T-helper 9 cell (primary cell): Measurements from ENCODE around the gene ZRANB1.

Source experiments
- DNase-seq: peaks from one replicate; pipeline ENCODE4 v3.0.0-alpha.2; 2020

ZRANB1 gene

DNA sequence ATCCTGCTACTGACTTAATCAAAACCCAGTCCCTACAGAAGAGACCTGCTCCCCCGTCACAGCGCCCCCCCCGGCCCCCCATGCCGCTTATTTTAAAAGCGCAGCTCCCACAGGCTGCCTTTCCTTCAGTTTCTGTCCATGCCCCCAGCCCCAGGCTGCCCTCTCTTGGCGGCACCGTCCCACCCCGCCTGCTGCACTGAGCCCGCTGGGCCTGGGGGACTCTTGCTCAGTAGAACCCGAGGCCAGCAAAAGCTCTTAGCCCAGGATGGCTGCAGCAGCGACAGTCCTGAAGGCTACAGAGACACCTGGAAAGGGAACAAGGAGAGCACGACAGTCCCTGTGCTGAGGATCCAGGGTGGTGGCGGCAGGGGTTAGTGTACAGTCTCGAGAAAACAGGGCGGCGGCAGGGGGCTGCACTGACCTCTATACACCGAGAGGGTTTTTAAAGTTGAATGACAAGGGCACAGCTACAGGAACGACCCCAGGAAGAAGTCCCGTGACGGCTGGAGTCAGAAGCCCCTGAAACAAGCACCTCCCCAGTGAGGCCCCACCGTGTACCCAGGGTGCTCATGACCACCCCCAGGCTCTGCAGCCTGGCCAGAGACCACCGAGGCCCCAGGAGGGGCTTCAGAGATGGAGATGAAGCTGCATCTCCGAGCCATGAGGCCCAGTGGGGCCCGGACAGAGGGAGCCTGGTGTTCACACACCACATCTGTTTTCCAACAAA, 54.4 kb downstream of the ZRANB1 start:
- DNase-seq = no peak

GRCh38 chr10:124996854-124997215, 54.9 kb downstream of the ZRANB1 start:
- no peak for DNase-seq

GRCh38 chr10:124997306-124997705, 55.4 kb downstream of the ZRANB1 start:
- no peak for DNase-seq

- no peak for DNase-seq
These were observed 56.1 kb downstream of the ZRANB1 start for GRCh38 chr10:124997771-124998623.

GRCh38 chr10:124998624-124999291, 56.8 kb downstream of the ZRANB1 start:
- DNase-seq = no peak

GRCh38 chr10:124999433-125000365, 57.8 kb downstream of the ZRANB1 start:
- no peak for DNase-seq

- no peak for DNase-seq
These were observed 58.7 kb downstream of the ZRANB1 start for GRCh38 chr10:125000366-125001312.

- no peak for DNase-seq
These were observed 59.6 kb downstream of the ZRANB1 start for GRCh38 chr10:125001313-125002046.

DNA sequence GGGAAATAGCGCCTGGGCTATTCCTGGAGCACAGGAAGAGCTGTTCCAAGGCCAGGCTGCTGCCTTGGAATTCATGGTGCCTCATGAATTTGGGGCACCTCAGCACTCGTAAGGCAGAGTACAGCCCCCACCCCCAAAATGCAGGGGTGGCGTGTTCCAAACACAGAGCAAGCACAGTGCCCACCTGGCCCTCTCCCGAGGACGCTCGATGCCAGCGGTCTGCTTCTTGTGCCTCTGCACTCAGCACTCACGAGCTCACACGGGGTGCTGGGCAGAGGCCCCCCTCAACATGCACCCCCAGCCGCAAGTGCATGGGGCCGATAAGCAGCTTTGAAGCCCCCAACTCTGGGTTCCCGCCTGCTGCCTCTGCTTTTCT, 60.1 kb downstream of the ZRANB1 start:
- no peak for DNase-seq

DNA sequence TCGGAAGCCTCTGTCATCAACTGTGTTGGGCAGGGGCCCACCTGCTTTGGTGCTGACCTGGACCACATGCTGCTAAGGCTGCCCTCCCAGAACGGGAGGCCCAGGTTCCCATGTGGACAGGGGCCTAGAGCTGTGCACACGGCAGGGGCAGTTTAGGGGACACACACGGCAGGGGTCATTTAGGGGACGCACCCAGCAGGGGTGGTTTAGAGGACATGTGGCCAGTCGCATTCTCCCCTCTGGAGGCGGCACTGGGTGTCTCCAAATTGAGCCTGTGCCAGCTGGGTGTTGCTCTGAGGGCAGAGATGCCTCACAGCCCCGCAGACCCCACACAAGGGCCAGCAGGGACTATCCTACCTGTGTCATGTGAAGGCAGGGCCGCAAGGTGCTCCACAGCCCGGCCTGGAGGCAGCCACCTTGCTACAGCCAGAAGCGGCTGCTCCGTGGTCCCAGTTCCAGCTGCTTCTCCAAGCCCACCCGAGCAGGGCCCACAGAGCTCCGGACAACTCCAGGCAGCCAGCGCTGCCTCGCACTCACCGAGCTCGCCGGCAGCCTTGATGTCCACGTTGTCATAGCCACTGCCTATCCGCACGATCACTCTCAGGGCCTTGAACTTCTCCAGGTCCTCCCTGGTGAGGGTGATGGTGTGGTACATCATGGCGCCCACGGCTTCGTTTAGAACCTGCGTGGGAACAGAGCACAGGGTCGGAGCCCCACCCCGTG, 60.7 kb downstream of the ZRANB1 start:
- DNase-seq = no peak

GRCh38 chr10:125003146-125003900, 61.4 kb downstream of the ZRANB1 start:
- no peak for DNase-seq

- no peak for DNase-seq
These were observed 62.1 kb downstream of the ZRANB1 start for GRCh38 chr10:125003901-125004467.

DNA sequence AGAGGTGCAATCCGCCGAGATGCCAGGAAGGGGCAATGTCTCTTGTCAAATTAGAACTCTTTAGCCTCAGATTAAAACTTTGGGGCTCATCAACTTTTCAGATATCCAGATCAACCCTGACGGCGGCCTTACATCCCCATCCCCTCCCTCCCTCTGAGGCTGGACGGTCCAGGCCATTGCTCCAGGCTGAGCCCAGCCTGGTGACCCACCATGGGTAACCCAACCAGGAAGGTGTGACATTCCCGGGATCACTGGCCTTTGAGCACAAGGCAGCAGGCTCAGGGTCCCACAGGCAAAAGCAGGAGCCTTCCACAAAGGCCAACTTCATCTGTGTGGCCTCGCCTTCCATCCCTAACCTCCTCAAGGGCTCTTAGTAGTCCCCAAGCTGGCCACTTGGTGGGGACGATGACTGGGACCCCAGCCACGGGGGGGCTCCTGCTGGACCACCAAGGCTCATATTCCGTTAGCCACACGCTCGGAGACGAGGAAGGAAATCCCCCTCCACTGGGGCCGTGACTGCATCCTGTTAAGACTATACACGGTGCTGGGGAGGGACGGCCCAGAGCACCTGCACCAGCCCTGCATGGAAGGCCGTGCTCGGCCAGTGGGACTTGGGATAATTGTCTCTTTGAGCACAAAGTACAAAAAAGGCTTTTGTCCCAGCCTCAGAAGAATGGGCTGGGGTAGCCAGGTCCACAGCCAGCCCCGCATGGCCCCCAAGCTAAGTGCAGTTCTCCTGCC, 62.8 kb downstream of the ZRANB1 start:
- DNase-seq = no peak

- DNase-seq = no peak
These were observed 63.6 kb downstream of the ZRANB1 start for GRCh38 chr10:125005312-125006187.

GRCh38 chr10:125006188-125006680, 64.3 kb downstream of the ZRANB1 start:
- DNase-seq = no peak

GRCh38 chr10:125006921-125007426, 65.1 kb downstream of the ZRANB1 start:
- no peak for DNase-seq

DNA sequence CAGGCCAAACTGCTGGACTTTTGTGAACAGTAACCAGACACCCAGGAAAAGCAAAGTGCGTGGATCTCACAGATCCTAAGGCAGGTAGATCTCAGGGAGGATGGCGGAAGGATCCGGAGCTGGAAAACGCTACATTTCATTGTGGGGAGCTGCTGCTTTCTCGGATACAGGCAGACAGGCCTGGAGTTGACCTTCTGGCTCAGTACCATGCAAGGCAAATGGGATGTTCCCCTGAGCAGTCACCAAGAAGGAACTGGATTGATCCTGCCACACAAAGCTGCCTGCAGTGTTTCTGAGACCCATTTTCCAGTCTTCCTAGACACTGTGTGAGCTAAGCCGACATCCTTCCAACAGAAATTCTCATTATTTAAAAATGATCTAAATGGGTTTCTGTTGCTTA, 65.5 kb downstream of the ZRANB1 start:
- no peak for DNase-seq
